ENCODE results near the gene NLGN1. TPM values are rescaled to one million over a fixed set of nuclear protein-coding genes. Genes with fewer than 3 reads are reported as not detected.

Gene NLGN1
- polyA plus RNA-seq, 1 donor from 2014 or later, result 2.7 TPM

DNA sequence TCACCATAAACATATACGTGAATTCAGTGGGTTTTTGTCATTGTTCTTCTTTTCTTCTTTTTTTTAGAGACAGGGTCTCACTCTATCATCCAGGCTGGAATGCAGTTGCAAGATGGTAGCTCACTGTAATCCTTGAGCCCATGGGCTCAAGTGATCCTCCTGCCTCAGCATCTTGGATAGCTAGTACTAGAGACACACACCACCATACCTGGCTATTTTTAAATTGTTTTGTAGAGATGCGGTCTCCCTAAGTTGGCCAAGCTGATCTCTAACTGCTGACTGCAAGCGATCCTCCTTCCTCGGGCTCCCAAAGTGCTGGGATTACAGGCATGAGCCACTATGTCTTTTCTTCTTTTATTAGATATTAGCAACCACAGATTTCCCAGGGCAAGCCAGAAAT, 220.6 kb downstream of the NLGN1 start:
- Histone ChIP-seq H3K9ac (ENCODE audit: low read length) (no peak overlapping the region), H3K9me2 (ENCODE audit: insufficient read depth, low read length) (no peaks in the 10 kb centered on the region), H2AFZ (ENCODE audit: low read depth, low read length) (no peak overlapping the region), H3F3A (ENCODE audit: insufficient read depth, low read length, poor library complexity, severe bottlenecking) (no peaks in the 10 kb centered on the region), H3K36me3 (ENCODE audit: insufficient read depth, low read length) (no peaks in the 10 kb centered on the region), H3K27ac (ENCODE audit: low read length) (no peak overlapping the region), H3K9me3 (ENCODE audit: low read length) (no peaks in the 10 kb centered on the region), H3K27me3 (ENCODE audit: insufficient read depth, low read depth, low read length) (no peaks in the 10 kb centered on the region), H3K79me2 (replicated peaks; ENCODE audit: insufficient read depth, low read length) (no peaks in the 10 kb centered on the region), H4K20me1 (ENCODE audit: insufficient read depth) (no peaks in the 10 kb centered on the region), H3K4me2 (ENCODE audit: low read length) (no peak overlapping the region), H3K4me3 (ENCODE audit: low read length) (no peak overlapping the region)
- TF ChIP-seq, protein P1, sequence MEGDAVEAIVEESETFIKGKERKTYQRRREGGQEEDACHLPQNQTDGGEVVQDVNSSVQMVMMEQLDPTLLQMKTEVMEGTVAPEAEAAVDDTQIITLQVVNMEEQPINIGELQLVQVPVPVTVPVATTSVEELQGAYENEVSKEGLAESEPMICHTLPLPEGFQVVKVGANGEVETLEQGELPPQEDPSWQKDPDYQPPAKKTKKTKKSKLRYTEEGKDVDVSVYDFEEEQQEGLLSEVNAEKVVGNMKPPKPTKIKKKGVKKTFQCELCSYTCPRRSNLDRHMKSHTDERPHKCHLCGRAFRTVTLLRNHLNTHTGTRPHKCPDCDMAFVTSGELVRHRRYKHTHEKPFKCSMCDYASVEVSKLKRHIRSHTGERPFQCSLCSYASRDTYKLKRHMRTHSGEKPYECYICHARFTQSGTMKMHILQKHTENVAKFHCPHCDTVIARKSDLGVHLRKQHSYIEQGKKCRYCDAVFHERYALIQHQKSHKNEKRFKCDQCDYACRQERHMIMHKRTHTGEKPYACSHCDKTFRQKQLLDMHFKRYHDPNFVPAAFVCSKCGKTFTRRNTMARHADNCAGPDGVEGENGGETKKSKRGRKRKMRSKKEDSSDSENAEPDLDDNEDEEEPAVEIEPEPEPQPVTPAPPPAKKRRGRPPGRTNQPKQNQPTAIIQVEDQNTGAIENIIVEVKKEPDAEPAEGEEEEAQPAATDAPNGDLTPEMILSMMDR (IDR thresholded peaks at IDR 0.05; ENCODE audit: poor library complexity, severe bottlenecking), result no peak
- TF ChIP-seq SMC3 (conservative IDR thresholded peaks at IDR 0.05; ENCODE audit: poor library complexity) (no peak), EZH2 (IDR thresholded peaks at IDR 0.05; ENCODE audit: borderline replicate concordance, insufficient read depth, low read length, poor library complexity, severe bottlenecking) (no peak), RAD21 (conservative IDR thresholded peaks at IDR 0.05) (no peak), POLR2AphosphoS5 (IDR thresholded peaks at IDR 0.05) (no peak), TAF1 (IDR thresholded peaks at IDR 0.05; ENCODE audit: low read depth) (no peak), EP300 (conservative IDR thresholded peaks at IDR 0.05; ENCODE audit: poor library complexity, severe bottlenecking) (no peak), MXI1 (conservative IDR thresholded peaks at IDR 0.05; ENCODE audit: poor library complexity, severe bottlenecking) (no peak)
- TF ChIP-seq, protein P2, sequence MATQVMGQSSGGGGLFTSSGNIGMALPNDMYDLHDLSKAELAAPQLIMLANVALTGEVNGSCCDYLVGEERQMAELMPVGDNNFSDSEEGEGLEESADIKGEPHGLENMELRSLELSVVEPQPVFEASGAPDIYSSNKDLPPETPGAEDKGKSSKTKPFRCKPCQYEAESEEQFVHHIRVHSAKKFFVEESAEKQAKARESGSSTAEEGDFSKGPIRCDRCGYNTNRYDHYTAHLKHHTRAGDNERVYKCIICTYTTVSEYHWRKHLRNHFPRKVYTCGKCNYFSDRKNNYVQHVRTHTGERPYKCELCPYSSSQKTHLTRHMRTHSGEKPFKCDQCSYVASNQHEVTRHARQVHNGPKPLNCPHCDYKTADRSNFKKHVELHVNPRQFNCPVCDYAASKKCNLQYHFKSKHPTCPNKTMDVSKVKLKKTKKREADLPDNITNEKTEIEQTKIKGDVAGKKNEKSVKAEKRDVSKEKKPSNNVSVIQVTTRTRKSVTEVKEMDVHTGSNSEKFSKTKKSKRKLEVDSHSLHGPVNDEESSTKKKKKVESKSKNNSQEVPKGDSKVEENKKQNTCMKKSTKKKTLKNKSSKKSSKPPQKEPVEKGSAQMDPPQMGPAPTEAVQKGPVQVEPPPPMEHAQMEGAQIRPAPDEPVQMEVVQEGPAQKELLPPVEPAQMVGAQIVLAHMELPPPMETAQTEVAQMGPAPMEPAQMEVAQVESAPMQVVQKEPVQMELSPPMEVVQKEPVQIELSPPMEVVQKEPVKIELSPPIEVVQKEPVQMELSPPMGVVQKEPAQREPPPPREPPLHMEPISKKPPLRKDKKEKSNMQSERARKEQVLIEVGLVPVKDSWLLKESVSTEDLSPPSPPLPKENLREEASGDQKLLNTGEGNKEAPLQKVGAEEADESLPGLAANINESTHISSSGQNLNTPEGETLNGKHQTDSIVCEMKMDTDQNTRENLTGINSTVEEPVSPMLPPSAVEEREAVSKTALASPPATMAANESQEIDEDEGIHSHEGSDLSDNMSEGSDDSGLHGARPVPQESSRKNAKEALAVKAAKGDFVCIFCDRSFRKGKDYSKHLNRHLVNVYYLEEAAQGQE (IDR thresholded peaks at IDR 0.05; ENCODE audit: borderline replicate concordance), result no peak

DNA sequence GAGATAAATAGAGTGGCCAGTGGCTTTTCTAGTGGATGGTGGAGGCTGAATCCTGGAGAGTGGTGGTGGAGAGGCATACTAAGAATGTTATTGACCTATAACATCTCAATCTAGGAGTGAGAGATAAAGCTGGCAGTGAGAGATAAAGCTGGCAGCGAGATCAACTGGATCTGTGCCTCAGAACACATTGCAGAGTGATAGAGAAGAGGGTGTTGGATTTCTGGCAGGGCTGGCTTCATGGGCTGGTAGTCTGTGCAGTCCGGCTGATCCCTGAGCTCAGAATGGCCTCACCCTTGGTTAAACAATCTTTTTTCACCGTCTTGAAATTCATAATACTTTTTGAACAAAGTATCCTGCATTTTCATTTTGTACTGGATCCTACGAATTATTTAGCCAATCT, 221.2 kb downstream of the NLGN1 start:
- H3K4me2 ChIP-seq (ENCODE audit: low read length), result no peak overlapping the region
- H3K27ac ChIP-seq (ENCODE audit: low read length), result no peak overlapping the region
- H3K9ac ChIP-seq (ENCODE audit: low read length), result no peak overlapping the region
- no peaks in the 10 kb centered on the region for H3K9me2 ChIP-seq (ENCODE audit: insufficient read depth, low read length)
- H3K9me3 ChIP-seq (ENCODE audit: low read length), result no peaks in the 10 kb centered on the region
- H3K27me3 ChIP-seq (ENCODE audit: insufficient read depth, low read depth, low read length), result no peaks in the 10 kb centered on the region
- H4K20me1 ChIP-seq (ENCODE audit: insufficient read depth), result no peaks in the 10 kb centered on the region
- H3K79me2 ChIP-seq (replicated peaks; ENCODE audit: insufficient read depth, low read length), result no peaks in the 10 kb centered on the region
- no peak overlapping the region for H3K4me3 ChIP-seq (ENCODE audit: low read length)
- no peaks in the 10 kb centered on the region for H3K36me3 ChIP-seq (ENCODE audit: insufficient read depth, low read length)
- no peak overlapping the region for H2AFZ ChIP-seq (ENCODE audit: low read depth, low read length)
- H3F3A ChIP-seq (ENCODE audit: insufficient read depth, low read length, poor library complexity, severe bottlenecking), result no peaks in the 10 kb centered on the region
- TF ChIP-seq EP300 (conservative IDR thresholded peaks at IDR 0.05; ENCODE audit: poor library complexity, severe bottlenecking) (no peak), TAF1 (IDR thresholded peaks at IDR 0.05; ENCODE audit: low read depth) (no peak), EZH2 (IDR thresholded peaks at IDR 0.05; ENCODE audit: borderline replicate concordance, insufficient read depth, low read length, poor library complexity, severe bottlenecking) (no peak), POLR2AphosphoS5 (IDR thresholded peaks at IDR 0.05) (no peak), MXI1 (conservative IDR thresholded peaks at IDR 0.05; ENCODE audit: poor library complexity, severe bottlenecking) (no peak), RAD21 (conservative IDR thresholded peaks at IDR 0.05) (no peak), SMC3 (conservative IDR thresholded peaks at IDR 0.05; ENCODE audit: poor library complexity) (no peak)
- TF ChIP-seq, protein P1 (IDR thresholded peaks at IDR 0.05; ENCODE audit: poor library complexity, severe bottlenecking), result no peak
- TF ChIP-seq, protein P2 (IDR thresholded peaks at IDR 0.05; ENCODE audit: borderline replicate concordance), result no peak

Measured in neural cell (in vitro differentiated cells).